Endothelial cell of umbilical vein (primary cell): ENCODE measurements around the gene KLHL1. TPM values are rescaled to one million over a fixed set of nuclear protein-coding genes. Genes with fewer than 3 reads are reported as not detected.

Experiments
- BruUV-seq: library from RNA; stranded (reverse); fragments of 400-500 nt; replicated peaks from 2 replicates; lab custom pipeline; 2021; lab: Mats Ljungman, UMichigan
- CTCF ChIA-PET: fragments of 300-600, 350-600 bp; sonication (Branson Sonifier 250); formaldehyde crosslinking; loops from one replicate; lab custom pipeline; 2021; ENCODE audit warnings: antibody characterized with exemption, inconsistent platforms; lab: Charles Lee
- POLR2A ChIA-PET: fragments of 300-600, 350-600 bp; sonication (Branson Sonifier 250); formaldehyde crosslinking; loops from one replicate; lab custom pipeline; 2021; ENCODE audit warnings: antibody characterized with exemption, inconsistent platforms; lab: Charles Lee
- DNase-seq: peaks from one replicate; pipeline ENCODE4 v3.0.0-alpha.2; 2011; ENCODE audit warnings: low read depth, low spot score
- FAIRE-seq: peaks from 2 replicates; lab custom pipeline; 2011; peaks lifted over from hg19 to GRCh38; lab: Jason Lieb, UNC
- H2AFZ ChIP-seq: 2 replicates; pipeline ENCODE4 v1.6.0; 2012; ENCODE audit warnings: low read depth, low read length, control low read depth, inconsistent platforms
- H3K27ac ChIP-seq: 2 replicates; pipeline ENCODE4 v1.5.1; 2011; ENCODE audit warnings: low read depth, mild to moderate bottlenecking, control low read depth, low read length, moderate library complexity; ENCODE audit not compliant: insufficient read depth
- H3K27me3 ChIP-seq, 2 experiments: 2 replicates each; pipeline versions ENCODE4 v1.6.0 to v1.6.1; 2011; ENCODE audit warnings: low read length in 2 of 2, mixed read lengths in 1 of 2; ENCODE audit not compliant: control insufficient read depth in 2 of 2, insufficient read depth in 2 of 2
- H3K36me3 ChIP-seq, 2 experiments: 2 replicates in 1 of 2; 3 replicates in 1 of 2; pipeline ENCODE4 v1.5.1; 2011; ENCODE audit warnings: low read length in 2 of 2, mild to moderate bottlenecking in 1 of 2, moderate library complexity in 1 of 2; ENCODE audit not compliant: control insufficient read depth in 2 of 2, insufficient read depth in 2 of 2; ENCODE audit errors: extremely low read depth in 1 of 2
- H3K4me1 ChIP-seq: 3 replicates; pipeline ENCODE4 v1.5.1; 2011; ENCODE audit warnings: mild to moderate bottlenecking, low read length; ENCODE audit not compliant: control insufficient read depth, insufficient read depth; ENCODE audit errors: extremely low read depth
- H3K4me2 ChIP-seq: 2 replicates; pipeline ENCODE4 v1.6.1; 2011; ENCODE audit warnings: low read length, control low read depth, mixed read lengths; ENCODE audit not compliant: insufficient read depth
- H3K4me3 ChIP-seq, 3 experiments: fragments of 200-600 bp in 1 of 3; sonication (generic), shearing (Covaris generic) in 1 of 3; replicated peaks in 1 of 3; 2 replicates each; pipeline ENCODE4 v1.5.1; 2011 to 2016; ENCODE audit warnings: control low read depth in 3 of 3, low read length in 3 of 3, mild to moderate bottlenecking in 2 of 3, inconsistent platforms in 1 of 3, low read depth in 1 of 3, moderate library complexity in 1 of 3; ENCODE audit not compliant: insufficient read depth in 1 of 3
- H3K79me2 ChIP-seq: 2 replicates; pipeline ENCODE4 v1.6.0; 2012; ENCODE audit warnings: low read length, inconsistent platforms; ENCODE audit not compliant: control insufficient read depth, insufficient read depth
- H3K9ac ChIP-seq: replicated peaks from 2 replicates; pipeline ENCODE3; 2011; ENCODE audit warnings: low read length, control low read depth; ENCODE audit not compliant: insufficient read depth; ENCODE audit errors: extremely low read depth
- H3K9me1 ChIP-seq: replicated peaks from 3 replicates; pipeline ENCODE4 v1.6.0; 2011; ENCODE audit warnings: mild to moderate bottlenecking, low read length; ENCODE audit not compliant: control insufficient read depth, insufficient read depth; ENCODE audit errors: extremely low read depth
- H3K9me3 ChIP-seq: replicated peaks from 2 replicates; pipeline ENCODE4 v1.5.1; 2012; ENCODE audit warnings: low read length, inconsistent platforms; ENCODE audit not compliant: control insufficient read depth, insufficient read depth
- H4K20me1 ChIP-seq: replicated peaks from 2 replicates; pipeline ENCODE3; 2011; ENCODE audit warnings: mild to moderate bottlenecking, low read length; ENCODE audit not compliant: control insufficient read depth, insufficient read depth; ENCODE audit errors: extremely low read depth
- CTCF ChIP-seq, 2 donors: IDR thresholded peaks; 1 replicate in 1 of 2; 2 replicates in 1 of 2; pipeline ENCODE4 v1.5.1; 2011; ENCODE audit warnings: low read length in 2 of 2, mild to moderate bottlenecking in 2 of 2, moderate library complexity in 2 of 2, control low read depth in 1 of 2, inconsistent platforms in 1 of 2, low read depth in 1 of 2; ENCODE audit not compliant: insufficient read depth in 1 of 2; ENCODE audit errors: extremely low read depth in 1 of 2
- EZH2 ChIP-seq: IDR thresholded peaks from 2 replicates; pipeline ENCODE4 v1.6.1; 2012; ENCODE audit warnings: borderline replicate concordance, low read depth, mild to moderate bottlenecking, moderate library complexity, low read length, inconsistent platforms; ENCODE audit not compliant: severe bottlenecking
- FOS ChIP-seq: IDR thresholded peaks from 2 replicates; pipeline ENCODE4 v1.6.1; 2011; ENCODE audit warnings: mild to moderate bottlenecking, low read length, moderate library complexity, borderline replicate concordance; ENCODE audit not compliant: insufficient read depth
- GATA2 ChIP-seq: IDR thresholded peaks from 2 replicates; pipeline ENCODE4 v1.7.0; 2011; ENCODE audit warnings: low read depth, mild to moderate bottlenecking, moderate library complexity, mixed read lengths, low read length; ENCODE audit not compliant: insufficient read length, insufficient read depth
- JUN ChIP-seq: IDR thresholded peaks from 2 replicates; pipeline ENCODE4 v1.6.1; 2011; ENCODE audit warnings: borderline replicate concordance, low read depth; ENCODE audit not compliant: insufficient read length, insufficient read depth
- MAX ChIP-seq: IDR thresholded peaks from 2 replicates; pipeline ENCODE4 v1.6.1; 2011; ENCODE audit not compliant: insufficient read depth, insufficient read length
- MYC ChIP-seq: IDR thresholded peaks from one replicate; pipeline ENCODE4 v1.6.1; 2011; ENCODE audit warnings: mild to moderate bottlenecking, low read depth, low read length
- POLR2A ChIP-seq: IDR thresholded peaks from 2 replicates; pipeline ENCODE4 v1.6.1; 2012; ENCODE audit warnings: low read depth, mild to moderate bottlenecking, control low read depth, low read length
- POLR2AphosphoS5 ChIP-seq: IDR thresholded peaks from 2 replicates; pipeline ENCODE4 v1.6.1; 2012; ENCODE audit warnings: low read depth, mild to moderate bottlenecking, control low read depth, low read length, moderate library complexity; ENCODE audit not compliant: insufficient read depth
- dilution Hi-C: fragments of 300-500 bp; cut with MboI; formaldehyde crosslinking; loops from one replicate; pipeline ENCODE4 v1.15.0; 2019; ENCODE audit warnings: low sequenced_read_pairs; ENCODE audit not compliant: extremely low pct_ligation_motif_present
- intact Hi-C: fragments of 100-400 bp; cut with micrococcal nuclease; formaldehyde crosslinking; loops from one replicate; pipeline ENCODE4 v1.10.0; 2022
- polyA plus RNA-seq, 4 experiments: library from polyadenylated mRNA; depleted of rRNA in 3 of 4; stranded (reverse) in 3 of 4; unstranded in 1 of 4; fragments of >200 nt; gene quantifications; 2 replicates each; pipeline versions ENCODE4 v1.2.1 to v1.2.3, GENCODE V29; 2011 to 2012; ENCODE audit warnings: missing spikeins in 1 of 4
- total RNA-seq: library from RNA; stranded (reverse); gene quantifications from 2 replicates; pipeline ENCODE4 v1.2.3, GENCODE V29; 2021

KLHL1 gene
- total and polyA plus RNA-seq, 2 donors (not counting 3 experiments of a cell fraction or from before 2014, with no cell fraction given): not detected

GRCh38 chr13:69999875-70000274, 108.4 kb downstream of the KLHL1 start:
- dilution Hi-C loops: no loop called here
- H3K27ac ChIP-seq: no peak overlapping the region
- no peak for FAIRE-seq
- no peak overlapping the region for H2AFZ ChIP-seq
- no peak for TF ChIP-seq EZH2
- no peak for TF ChIP-seq JUN
- TF ChIP-seq POLR2AphosphoS5: no peak
- no peak for TF ChIP-seq FOS
- H3K9ac ChIP-seq: no peak overlapping the region
- H3K36me3 ChIP-seq: no peaks in the 10 kb centered on the region
- intact Hi-C loops: no loop called here
- no peak overlapping the region for H3K4me2 ChIP-seq
- ChIA-PET CTCF (no interaction called here), POLR2A (no interaction called here)
- H3K4me3 ChIP-seq: no peak overlapping the region
- no peaks in the 10 kb centered on the region for H3K4me1 ChIP-seq
- no peak for DNase-seq
- no peaks in the 10 kb centered on the region for H3K79me2 ChIP-seq
- no peaks in the 10 kb centered on the region for H3K9me1 ChIP-seq
- H4K20me1 ChIP-seq: no peaks in the 10 kb centered on the region
- H3K27me3 ChIP-seq: no peaks in the 10 kb centered on the region
- H3K9me3 ChIP-seq: no peaks in the 10 kb centered on the region
- BruUV-seq: no TSS peak

- no peak overlapping the region for H3K9ac ChIP-seq
- no peak overlapping the region for H3K27ac ChIP-seq
- H3K9me3 ChIP-seq: no peaks in the 10 kb centered on the region
- H3K4me2 ChIP-seq: no peak overlapping the region
- H3K4me1 ChIP-seq: no peaks in the 10 kb centered on the region
- no peaks in the 10 kb centered on the region for H4K20me1 ChIP-seq
- no peaks in the 10 kb centered on the region for H3K27me3 ChIP-seq
- DNase-seq (no peak), FAIRE-seq (no peak)
- ChIA-PET POLR2A (no interaction called here), CTCF (no interaction called here)
- no peaks in the 10 kb centered on the region for H3K79me2 ChIP-seq
- no peak overlapping the region for H2AFZ ChIP-seq
- intact Hi-C loops: no loop called here
- no peaks in the 10 kb centered on the region for H3K36me3 ChIP-seq
- no TSS peak for BruUV-seq
- TF ChIP-seq JUN: no peak
- TF ChIP-seq FOS: no peak
- TF ChIP-seq POLR2AphosphoS5: no peak
- TF ChIP-seq POLR2A: no peak
- no peak for TF ChIP-seq EZH2
- no peak for TF ChIP-seq GATA2
- TF ChIP-seq MYC: no peak
- TF ChIP-seq CTCF (IDR thresholded peaks at IDR 0.05; ENCODE audit: extremely low read depth in 1 of 2, insufficient read depth in 1 of 2, low read depth in 1 of 2, low read length in 2 of 2): no peak
- no peak for TF ChIP-seq MAX
- H3K9me1 ChIP-seq: no peaks in the 10 kb centered on the region
- dilution Hi-C loops: no loop called here
- H3K4me3 ChIP-seq: no peak overlapping the region
Measured at GRCh38 chr13:69997061-69997460, 111.2 kb downstream of the KLHL1 start.
